Measurements from ENCODE around the gene SAYSD1.
A peak's percentile ranks its signal among the peaks of the same experiment; 100 is the strongest.
"Not testable (repeated sequence)": the region's sequence is repeated elsewhere in the genome, so short reads cannot be mapped to it uniquely, and the experiment has no call there.

SAYSD1 gene, protein sequence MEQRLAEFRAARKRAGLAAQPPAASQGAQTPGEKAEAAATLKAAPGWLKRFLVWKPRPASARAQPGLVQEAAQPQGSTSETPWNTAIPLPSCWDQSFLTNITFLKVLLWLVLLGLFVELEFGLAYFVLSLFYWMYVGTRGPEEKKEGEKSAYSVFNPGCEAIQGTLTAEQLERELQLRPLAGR

DNA sequence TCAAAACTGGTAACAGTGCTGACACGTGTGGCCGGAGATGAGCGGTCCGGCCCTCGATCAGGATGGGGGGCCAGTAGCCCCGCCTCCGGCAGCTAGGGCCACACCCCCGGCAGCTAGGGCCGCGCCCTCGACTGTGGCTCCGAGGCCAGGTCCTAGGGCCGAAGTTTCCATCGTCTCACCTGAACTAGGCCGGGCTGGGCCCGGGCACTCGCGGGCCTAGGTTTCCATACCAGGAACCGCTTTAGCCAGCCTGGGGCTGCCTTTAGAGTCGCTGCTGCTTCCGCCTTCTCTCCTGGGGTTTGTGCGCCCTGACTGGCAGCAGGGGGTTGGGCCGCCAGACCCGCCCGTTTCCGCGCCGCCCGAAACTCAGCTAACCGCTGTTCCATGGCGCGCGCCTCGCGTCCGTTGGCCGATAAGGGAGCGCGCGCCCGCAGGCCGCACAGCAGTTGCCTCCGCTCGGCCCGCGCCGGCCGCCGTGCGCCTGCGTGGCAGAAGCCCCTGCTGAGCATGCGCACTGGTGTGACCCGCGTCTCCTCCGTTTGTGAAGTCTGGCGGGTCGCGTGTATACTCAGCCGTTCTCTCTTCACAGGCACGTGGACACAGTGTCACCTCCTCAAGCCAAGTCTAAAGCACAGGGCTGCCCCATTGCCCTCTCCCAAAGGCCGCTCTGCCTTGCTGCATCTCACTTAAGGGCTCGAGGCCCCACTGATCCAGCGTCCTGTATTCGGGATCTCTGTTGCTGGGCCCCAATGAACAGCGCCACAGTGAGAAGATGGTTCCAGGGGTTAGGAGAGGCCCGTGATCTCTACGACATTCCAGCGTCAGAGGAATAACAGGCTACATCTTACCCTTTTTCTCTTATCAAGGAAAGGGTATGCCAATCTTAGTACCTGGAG, at the start of gene SAYSD1:
TSS of gene SAYSD1 (minus strand) at position 483 of the 896 bp plus-strand sequence. CDS start at position 386, 97 bp downstream.
- FAIRE-seq (no peak), DNase-seq (ENCODE audit: insufficient read length, low spot score) (peak; percentile 60)
- peak; percentile 70 for TF ChIP-seq POLR2A (IDR thresholded peaks at IDR 0.05; ENCODE audit: low read depth, low read length)

DNA sequence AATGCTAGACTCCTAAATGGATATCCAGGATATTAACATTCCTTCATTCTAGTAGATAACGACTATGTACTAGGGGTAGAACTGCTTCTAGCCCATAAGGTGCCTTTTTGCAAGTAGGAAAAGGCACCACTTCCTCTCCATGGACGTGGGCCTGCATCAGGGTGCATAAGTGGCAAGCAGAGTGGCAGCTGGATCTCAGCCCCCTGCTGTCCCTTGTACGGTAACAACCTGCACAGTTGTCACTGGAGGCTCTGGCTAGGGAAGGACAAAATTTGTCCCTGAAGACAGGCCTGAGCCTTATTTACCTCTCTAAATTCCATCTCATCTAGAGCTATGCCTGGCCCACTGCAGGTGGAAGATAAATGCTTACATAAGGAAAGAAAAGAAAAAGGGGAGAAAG, 42.5 kb upstream of the SAYSD1 start:
- DNase-seq (ENCODE audit: insufficient read length, low spot score), result no peak
- no peak for TF ChIP-seq POLR2A (IDR thresholded peaks at IDR 0.05; ENCODE audit: low read depth, low read length)
- FAIRE-seq, result no peak

DNA sequence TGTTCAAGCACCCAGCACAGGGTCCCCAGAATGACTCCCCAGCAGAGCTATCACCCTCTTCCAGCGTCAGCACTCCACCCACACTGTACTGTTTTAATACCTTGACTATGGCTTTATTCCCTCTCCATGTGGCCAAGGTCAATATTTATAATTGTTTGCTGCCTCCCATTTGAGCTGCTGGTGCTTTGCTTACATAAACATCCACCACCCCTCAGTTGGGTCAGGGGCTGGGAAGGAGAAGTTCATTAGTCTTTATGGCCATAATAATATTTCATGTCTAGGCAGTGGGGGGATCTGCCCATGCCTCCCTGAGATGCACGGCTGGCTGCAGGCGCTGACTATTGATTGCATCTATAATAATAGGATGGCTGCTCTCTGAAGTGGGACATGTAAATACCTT, 41.8 kb upstream of the SAYSD1 start:
- no peak for TF ChIP-seq POLR2A (IDR thresholded peaks at IDR 0.05; ENCODE audit: low read depth, low read length)
- no peak for DNase-seq (ENCODE audit: insufficient read length, low spot score)
- FAIRE-seq, result no peak

DNA sequence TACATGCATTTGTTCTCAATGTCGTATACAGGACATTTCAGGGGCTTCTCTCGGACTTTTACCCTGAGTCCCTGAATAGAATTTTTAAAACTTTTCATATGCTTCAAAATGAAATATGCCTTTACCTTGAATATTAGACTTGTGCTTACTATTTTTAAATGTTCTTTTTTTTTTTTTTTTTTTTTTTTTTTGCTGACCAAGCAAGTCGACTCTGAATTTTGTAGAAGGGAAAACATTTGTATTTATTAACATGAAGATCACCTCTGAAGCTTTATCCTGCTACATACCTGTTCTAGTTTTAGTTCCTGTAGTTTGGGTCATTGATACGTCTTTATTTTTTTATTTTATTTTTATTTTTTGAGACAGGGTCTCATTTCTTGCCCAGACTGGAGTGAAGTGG, 39.7 kb upstream of the SAYSD1 start:
- FAIRE-seq (no peak), DNase-seq (ENCODE audit: insufficient read length, low spot score) (no peak)
- no peak for TF ChIP-seq POLR2A (IDR thresholded peaks at IDR 0.05; ENCODE audit: low read depth, low read length)

DNA sequence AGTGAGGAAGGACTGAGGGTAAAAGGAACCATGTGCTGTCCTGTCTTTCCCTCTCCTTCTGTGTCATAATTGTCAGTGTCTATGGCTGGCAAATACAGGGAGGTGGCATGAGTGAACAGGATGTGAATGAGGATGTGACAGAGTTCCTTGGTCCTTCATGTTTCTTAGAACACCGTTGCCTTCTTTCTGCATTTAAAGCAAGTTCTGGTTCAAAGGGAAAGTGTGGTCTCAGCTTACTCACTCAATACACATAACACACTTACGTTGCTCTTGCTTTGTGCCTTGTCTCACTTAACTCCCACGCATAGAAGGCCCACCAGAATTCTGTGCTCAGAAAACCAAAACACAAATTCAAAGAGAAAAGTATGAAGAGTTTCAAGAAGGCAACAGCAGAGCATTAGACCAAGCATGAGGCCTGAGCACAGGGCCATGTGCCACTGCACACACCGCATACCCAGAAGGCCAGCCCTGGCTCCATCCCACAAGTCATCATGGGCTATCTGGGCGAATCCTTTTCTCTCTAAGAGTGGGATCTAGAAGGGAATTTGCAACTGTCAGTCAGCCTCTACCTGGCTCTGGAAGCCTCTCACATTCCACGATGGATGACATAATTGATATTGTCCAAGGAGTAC, 38.9 kb upstream of the SAYSD1 start:
- no peak for FAIRE-seq
- TF ChIP-seq POLR2A (IDR thresholded peaks at IDR 0.05; ENCODE audit: low read depth, low read length), result no peak
- DNase-seq (ENCODE audit: insufficient read length, low spot score), result no peak

DNA sequence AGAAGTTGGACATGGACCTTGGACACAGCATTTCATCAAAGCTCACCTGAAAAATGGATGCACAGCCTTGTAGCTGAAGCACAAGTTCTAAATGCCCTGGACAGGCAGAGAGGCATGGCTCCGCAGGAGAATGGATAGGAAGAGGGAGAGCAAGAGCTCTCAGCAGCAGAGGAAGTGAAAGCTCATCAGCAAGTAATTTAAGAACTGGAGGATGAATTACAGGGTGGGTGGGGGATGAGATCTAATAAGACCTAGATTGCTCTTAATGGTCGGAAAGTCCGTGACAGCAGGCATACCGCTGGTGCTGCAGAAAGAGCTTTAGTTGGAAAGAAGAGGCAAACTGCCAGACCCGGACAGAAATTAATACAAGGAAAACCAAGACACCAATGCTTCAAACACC, 37.3 kb upstream of the SAYSD1 start:
- FAIRE-seq (no peak), DNase-seq (ENCODE audit: insufficient read length, low spot score) (no peak)
- TF ChIP-seq POLR2A (IDR thresholded peaks at IDR 0.05; ENCODE audit: low read depth, low read length), result no peak

DNA sequence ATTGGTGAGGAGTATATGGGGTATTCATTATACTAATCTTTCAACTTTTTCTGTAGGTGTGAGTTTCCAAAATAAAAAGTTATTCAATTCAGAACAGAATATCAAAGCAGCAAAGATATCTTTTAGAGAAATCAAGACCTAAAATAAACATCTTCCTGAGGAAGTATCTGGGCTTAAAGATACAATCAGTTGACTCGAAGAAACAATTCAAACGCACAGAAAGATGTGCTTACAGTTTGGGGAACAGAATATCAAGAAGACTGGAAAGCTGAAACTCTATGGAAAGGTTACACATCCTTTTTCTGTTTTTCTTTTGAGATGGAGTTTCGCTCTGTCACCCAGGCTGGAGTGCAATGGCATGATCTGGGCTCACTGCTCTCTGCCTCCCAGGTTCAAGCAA, 36.2 kb upstream of the SAYSD1 start:
- FAIRE-seq (no peak), DNase-seq (ENCODE audit: insufficient read length, low spot score) (no peak)
- no peak for TF ChIP-seq POLR2A (IDR thresholded peaks at IDR 0.05; ENCODE audit: low read depth, low read length)

DNA sequence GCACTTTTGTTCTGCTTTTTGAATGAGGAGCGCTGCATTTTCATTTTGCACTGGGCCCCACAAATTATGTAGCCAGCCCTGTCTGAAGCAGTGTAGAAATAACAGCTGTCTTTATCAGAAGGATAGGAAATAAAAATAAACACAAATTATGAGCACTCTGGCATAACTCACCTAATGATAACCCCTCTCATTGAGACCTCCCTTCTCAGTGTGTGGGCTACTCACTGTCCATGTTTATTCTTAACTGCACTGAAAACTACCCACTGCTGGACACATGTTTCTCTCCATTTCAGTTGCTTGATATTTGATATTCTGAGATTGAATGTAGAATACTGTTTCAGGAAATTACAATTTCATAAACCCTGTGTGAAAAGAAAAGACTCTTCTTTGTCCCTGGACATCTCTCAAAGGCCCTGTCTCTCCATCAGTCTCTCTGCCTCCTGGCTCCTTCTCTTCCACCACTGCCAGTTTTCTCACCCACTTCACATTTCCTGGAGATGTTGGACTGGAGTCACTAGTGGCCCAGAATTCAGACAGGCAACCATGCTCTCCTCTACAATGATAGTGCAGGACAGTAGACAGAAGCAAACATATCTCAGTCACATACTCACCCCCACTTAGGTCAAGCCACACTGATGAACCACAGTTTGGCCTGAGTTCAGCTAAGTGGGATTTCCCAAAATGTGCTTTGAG, 29.6 kb upstream of the SAYSD1 start:
- no peak for TF ChIP-seq POLR2A (IDR thresholded peaks at IDR 0.05; ENCODE audit: low read depth, low read length)
- FAIRE-seq, result no peak
- DNase-seq (ENCODE audit: insufficient read length, low spot score), result no peak

DNA sequence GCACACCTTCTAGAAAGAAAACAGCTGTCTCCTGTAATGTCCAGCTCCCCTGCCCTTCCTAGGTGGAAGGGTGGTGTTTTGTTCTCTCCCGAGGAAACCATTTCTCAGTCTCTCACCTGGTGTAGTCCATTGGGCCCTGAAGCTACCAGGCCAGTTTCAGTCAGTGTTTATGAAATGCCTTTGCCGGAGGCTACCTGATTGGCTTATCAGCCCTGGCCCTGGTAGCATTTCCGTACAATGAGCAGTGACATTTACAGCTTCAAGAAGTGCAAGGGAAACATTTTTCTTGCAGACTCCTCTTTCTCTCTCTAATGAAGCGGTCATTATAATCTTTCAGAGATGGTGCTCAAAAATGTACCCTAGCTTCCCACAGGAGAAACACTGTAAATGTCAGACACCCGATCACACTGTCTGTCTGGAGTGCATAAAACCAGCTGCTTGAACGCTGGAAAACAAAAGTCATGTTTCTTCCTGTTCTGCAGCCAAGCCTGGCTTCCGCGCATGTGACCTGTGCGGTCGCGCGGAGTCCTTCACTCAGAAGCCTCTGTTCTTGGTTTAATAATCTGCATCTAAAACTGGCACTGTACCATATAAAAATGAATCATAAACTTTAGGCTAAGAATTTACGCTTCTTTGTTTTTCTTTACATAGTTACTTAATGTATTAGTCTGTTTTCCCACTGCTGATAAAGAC, 28.4 kb upstream of the SAYSD1 start:
- DNase-seq (ENCODE audit: insufficient read length, low spot score) (no peak), FAIRE-seq (no peak)
- no peak for TF ChIP-seq POLR2A (IDR thresholded peaks at IDR 0.05; ENCODE audit: low read depth, low read length)

DNA sequence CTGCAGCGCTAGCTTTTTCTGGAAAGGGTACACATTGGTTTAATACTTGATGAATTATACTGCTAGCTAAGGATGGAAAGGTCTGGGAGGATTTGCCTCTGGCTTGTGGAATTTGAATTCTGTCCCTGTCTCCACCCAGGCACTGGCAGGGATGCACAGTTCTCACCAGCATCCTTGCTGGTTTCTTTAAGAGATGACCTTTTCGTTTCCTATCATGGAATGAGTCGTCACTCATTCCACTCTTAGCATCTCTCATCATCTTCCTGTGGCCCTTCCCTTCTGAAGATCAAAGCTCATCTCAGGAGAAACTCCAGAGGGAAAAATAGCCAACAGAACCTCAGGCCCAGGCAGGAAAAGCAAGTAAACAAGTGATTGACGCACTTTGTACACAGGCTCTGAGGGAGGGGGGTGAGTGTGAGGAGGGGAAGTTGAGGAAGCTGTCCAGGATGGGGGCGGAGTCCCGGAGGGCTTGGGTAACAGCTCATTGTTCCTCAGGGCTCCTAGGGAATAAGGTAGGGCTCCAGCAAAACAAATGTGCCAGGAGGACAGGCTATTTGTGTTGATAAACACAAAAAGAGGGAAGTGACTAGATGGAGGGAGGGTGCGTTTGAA, 25.7 kb upstream of the SAYSD1 start:
- DNase-seq (ENCODE audit: insufficient read length, low spot score) (no peak), FAIRE-seq (no peak)
- TF ChIP-seq POLR2A (IDR thresholded peaks at IDR 0.05; ENCODE audit: low read depth, low read length), result no peak

DNA sequence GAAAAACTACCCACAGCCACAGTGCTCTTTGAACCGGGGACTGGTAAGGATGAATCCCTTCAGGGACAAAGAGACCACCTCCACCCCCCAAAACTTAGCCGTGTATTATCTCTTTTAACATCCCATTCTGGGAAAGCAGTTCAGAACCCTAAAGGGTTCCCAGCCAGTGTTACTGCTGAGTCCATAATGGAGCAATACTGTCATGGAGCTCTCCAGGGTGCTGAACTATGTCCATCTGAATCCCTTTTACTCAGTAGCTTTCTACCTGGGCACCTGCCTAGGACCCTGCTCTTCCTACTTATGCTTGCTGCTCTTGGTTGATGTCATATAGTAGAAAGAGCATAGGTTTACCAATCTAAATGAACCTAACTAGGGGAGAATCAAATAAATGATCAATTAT, 22.3 kb upstream of the SAYSD1 start:
- no peak for FAIRE-seq
- no peak for TF ChIP-seq POLR2A (IDR thresholded peaks at IDR 0.05; ENCODE audit: low read depth, low read length)
- no peak for DNase-seq (ENCODE audit: insufficient read length, low spot score)

DNA sequence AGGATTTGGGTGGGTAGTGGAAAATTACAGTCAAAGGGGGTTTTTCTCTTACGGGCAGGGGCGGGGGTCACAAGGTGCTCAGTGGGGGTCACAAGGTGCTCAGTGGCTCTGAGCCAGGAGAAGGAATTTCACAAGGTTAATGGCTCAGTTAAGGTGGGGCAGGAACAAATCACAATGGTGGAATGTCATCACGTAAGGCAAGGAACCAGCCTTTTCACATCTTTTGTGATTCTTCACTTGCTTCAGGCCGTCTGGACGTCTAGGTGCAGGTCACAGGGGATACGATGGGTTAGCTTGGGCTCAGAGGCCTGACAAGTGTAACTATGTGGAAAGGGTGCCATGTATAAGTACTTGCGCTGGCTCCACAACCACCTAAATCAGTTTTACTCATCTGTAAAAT, 21.2 kb upstream of the SAYSD1 start:
- not testable (repeated sequence) for FAIRE-seq; DNase-seq (ENCODE audit: insufficient read length, low spot score)

DNA sequence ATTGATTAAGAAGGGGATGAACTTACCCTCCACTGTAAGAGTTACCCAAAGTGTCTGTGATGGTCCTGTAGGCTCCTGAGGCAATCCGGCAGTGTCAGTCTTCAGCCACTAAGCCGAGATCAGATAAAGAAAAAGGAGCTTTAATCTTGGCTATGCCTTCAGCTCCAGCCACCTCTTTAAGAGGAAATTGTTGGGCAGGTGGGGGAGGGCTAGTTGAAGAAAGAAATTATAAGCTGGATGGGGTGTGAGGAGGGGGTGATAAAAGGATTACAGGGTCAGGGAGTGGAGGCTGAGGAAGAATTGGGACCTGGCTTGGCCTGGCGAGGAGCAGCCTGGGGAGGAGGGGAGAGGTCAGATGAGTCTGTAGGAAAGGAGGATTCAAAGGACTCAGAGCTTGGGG, 19.8 kb upstream of the SAYSD1 start:
- FAIRE-seq; DNase-seq (ENCODE audit: insufficient read length, low spot score): not testable (repeated sequence)
